AG09309 (cell line): Measurements from ENCODE around the gene CGREF1.

Experiments
- DNase-seq: peaks from one replicate; pipeline ENCODE4 v3.0.0-alpha.2; 2010; ENCODE audit warnings: low read depth
- H3K4me3 ChIP-seq: 2 replicates; pipeline ENCODE4 v1.5.1; 2011; ENCODE audit warnings: mild to moderate bottlenecking, low read depth, low read length, moderate library complexity; ENCODE audit not compliant: control insufficient read depth
- CTCF ChIP-seq: IDR thresholded peaks from 2 replicates; pipeline ENCODE4 v1.5.1; 2011; ENCODE audit warnings: mild to moderate bottlenecking, low read depth, low read length, inconsistent platforms; ENCODE audit not compliant: insufficient read depth, control insufficient read depth; ENCODE audit errors: missing control alignments

Gene CGREF1

GRCh38 chr2:27158468-27158867, 39.5 kb upstream of the CGREF1 start:
- TF ChIP-seq CTCF = no peak
- DNase-seq = no peak
- no peak overlapping the region for H3K4me3 ChIP-seq

GRCh38 chr2:27155069-27155520, 36.2 kb upstream of the CGREF1 start:
- no peak for DNase-seq
- H3K4me3 ChIP-seq = no peak overlapping the region
- TF ChIP-seq CTCF = no peak

GRCh38 chr2:27154488-27154887, 35.6 kb upstream of the CGREF1 start:
- DNase-seq = no peak
- no peak overlapping the region for H3K4me3 ChIP-seq
- TF ChIP-seq CTCF = no peak

GRCh38 chr2:27152796-27153464, 34.0 kb upstream of the CGREF1 start:
- TF ChIP-seq CTCF = no peak
- no peak overlapping the region for H3K4me3 ChIP-seq

GRCh38 chr2:27152102-27152795, 33.3 kb upstream of the CGREF1 start:
- H3K4me3 ChIP-seq = no peak overlapping the region
- TF ChIP-seq CTCF = no peak
- DNase-seq = no peak

More at GRCh38 chr2:27152796-27153464, 34.0 kb upstream of the CGREF1 start:
- no peak for DNase-seq

GRCh38 chr2:27150639-27151230, 31.8 kb upstream of the CGREF1 start:
- H3K4me3 ChIP-seq = no peak overlapping the region
- TF ChIP-seq CTCF = no peak
- no peak for DNase-seq
